ENCODE measurements around the gene POLN.
A peak's percentile ranks its signal among the peaks of the same experiment; 100 is the strongest.
"Not testable (repeated sequence)": the region's sequence is repeated elsewhere in the genome, so short reads cannot be mapped to it uniquely, and the experiment has no call there.

Gene POLN

DNA sequence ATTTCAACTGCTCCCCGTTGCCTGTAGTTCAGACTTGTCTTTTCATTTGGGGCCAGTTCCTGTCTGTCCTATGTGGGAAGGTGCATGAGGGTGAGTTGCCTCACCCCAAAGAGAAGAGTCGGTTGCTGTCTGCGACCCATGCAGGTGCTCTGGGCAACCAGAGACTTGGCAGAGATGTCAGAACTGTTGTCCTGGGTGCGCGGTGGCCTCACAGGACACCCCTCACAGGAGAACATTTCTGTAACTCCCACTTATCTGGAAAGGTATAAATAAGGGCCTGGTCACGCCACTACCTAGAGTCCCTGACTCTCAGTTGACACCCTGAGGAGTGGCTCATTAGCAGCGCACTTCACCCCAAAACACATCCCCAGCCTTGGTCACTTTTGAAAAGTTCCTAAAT lies 192.5 kb downstream of the POLN start:
- no peak for DNase-seq

DNA sequence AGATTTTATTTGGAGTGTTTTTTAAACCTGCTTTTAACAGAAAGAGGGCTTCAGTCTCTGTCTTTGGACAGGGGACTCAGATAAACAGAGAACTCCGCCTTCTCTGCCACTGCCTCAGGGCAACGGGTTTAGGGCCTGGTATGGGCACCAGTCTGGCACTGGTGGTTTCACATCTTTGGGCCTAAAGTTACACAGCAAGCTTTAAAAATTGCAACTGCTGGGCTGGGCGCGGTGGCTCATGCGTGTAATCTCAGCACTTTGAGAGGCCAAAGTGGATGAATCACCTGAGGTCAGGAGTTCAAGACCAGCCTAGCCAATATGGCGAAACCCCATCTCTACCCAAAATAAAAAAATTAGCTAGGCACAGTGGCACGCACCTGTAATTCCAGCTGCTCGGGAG lies 193.1 kb downstream of the POLN start:
- DNase-seq, result no peak

DNA sequence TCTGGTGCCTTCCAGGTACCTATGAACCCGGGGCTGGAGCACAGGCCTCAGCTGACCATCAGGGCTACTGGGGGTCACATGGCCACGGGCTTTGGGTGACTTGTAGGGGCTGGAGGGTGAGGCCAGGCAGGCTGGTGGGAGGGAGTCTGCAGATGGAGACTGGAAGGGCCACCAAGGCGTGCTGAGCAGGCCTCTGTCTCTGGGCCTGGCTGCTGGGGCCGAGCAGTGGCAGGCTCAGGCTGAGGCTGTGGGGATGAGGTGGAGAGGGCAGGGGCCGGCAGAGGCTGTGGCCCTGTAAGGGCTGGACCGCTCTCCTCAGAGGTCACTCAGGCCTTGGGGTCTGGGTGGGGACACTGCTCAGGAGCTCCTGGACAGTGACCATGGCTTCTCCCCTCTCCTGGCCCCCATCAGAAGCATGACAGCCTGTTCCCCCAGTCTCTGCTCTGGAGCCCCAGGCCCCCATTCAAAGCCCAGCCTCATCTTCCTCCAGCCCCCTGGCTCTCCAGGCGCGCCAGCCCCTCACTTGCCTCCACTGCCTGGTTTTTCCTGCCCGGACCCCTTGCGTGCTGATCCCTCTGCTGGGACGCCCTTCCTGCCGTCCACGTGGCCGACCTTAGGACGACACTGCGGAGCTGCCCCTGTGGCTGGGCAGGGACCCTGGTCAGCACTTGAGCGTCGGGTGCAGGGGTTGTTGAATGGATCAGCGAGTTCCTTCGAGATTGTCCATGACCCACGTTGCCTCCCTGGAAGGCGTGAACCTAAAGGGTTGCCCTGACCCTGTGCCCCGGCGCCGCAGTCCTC lies 193.9 kb downstream of the POLN start:
- no peak for DNase-seq

DNA sequence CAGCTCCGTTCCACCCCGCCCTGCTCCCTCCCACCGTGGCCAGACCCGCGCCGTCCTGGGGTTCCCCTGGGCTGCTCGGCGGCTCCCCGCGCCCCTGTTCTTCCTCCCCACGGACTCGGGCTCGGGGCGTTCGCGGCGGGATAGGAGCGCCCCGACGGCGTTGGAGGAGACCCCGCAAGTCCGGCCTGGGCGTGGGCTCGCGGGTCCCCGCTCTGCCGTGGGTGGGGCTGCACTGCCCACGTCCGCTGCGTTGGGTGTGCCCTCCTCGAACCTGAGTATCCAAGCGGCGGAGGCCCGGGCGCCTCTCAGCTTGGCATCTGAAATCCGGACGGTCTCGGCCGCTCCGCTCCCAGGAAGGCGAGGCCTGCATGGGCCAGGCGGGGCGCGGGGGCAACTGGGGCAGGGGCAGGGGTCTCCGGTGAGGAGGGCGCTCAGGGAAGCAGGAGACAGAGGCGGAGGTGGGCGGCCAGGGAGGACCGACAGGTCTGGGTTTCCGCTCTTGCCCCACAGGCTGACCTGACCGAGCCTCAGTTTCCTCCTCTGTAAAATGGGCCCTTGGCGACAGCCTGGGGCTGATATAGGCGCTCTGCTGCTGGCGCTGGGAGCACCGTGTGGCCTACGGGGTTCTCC lies 194.8 kb downstream of the POLN start:
- no peak for DNase-seq

DNA sequence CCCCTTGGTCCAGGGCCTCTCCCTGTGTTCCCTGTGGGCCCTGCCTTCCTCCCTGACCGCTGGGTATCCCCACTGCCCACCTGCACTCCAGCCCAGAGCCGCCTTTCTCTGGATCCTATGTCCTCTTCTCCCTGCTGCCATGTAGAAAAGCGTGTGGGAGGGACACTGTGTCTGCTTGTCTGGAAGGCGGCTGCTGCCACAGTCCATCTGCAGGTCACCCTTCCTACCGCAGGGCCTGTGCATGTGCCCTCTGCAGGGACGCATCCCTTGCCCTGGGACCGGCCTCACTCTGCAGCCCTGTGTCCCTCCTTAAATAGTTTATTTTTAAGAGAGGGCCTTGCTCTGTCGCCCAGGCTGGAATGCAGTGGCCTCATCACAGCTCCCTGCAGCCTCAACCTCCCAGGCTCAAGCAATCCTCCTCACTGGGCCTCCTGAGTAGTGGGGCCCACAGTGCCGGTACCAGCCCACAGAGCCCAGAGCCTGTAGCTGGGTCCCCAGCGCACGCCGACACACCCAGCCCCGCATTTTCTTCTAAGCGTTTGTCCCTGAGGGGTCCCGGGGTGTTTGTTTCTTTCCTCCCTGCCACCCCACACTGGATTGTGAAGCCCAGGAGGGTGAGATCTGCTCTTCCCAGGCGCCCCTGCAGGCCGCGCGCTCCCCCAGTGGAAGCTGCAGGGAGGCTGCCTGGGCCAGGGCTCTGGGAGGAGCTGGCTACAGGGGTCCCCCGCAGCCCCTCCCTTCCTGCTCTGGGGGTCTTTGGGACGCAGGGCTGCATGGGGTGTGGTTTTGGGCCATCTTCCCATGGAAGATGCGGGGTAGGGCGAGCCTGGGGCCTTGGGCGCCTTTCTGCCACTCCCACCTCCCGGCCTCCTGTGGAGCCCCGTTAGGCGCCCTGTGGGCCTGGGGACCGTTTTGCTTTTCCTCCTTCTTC lies 195.6 kb downstream of the POLN start:
- no peak for DNase-seq

DNA sequence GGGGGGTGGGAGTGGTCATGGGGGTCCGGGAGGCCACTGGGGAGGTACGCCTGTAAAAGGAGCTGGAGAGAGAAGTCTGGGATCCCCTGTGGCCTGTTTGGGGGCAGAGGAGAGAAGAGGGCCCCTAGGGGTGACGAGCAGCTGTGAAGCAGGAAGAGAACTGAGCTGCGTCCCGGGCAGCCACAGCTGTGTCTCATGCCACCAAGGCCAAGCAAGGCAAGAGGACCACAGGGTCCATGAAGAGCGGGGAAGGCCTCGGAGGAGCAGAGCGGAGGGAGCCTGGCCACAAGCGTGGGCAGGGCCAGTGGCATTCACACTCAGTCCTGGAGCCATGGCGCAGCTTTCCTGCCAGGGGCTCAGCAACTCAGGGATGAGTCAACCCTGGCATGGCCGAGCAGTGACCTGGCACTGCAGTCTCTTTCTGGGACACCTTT lies 196.4 kb downstream of the POLN start:
- DNase-seq, result no peak

DNA sequence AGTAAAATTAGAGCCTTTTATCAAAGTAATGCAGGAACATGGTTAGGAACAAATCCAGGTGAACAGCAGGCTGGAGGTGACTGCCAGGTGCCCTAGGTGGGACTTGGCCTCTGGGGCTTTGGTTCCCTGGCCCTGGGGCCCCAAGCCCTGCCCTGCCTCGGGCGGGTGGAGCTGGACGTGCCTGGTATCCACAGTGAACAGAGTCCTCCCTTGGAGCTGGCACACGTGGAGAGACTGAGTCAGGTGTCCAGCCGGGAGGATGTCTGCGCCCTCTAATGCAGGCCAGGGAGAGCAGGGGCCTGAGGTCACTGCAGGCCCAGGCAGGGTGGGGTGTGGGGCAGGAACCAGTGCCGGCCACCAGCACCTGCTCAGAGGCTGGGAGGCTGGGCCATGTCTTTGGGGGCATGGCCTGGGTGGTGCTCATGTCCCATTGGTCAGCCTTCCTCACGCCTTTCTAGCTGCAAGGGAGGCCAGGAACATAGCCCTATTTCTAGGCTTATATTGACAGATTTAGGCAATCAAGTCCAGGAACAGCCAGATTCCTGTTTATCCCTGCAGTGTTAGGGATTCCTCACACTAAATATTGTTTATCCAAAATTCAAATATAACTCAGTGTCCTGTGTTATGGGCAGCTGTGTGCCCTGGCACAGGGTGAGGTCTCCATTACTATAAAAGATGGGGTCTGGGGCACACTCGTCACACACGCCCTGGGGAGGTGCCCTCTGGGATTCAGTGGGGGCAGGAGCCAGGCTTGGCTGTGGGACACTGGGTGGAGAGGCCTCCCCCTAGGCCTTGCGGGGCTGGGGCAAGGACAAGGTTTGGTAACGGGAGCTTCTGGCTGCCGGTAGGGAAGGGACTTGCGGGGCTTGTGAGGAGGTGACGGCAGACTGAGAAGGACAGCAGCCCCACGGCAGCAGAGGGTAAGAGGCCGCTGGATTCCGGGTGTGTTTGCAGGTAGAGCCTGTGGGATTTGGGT lies 197.1 kb downstream of the POLN start:
- DNase-seq, result no peak

DNA sequence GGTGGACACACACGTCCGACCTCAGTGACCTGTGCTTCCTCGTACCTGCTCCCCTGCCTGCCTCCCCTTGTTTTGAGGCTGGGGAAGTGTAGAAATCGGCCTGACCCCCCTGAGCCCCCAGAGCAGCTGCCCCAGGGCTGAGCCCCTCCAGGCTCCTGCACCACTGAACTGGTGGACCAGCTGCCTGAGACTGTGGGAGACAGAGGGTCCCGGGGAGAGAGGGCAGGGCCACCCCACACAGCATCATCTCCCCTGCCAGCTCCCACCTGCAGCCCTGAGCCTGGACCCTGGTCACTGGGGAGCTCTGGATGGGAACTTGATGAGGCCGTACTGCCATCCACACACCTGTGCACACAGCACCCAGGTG lies 197.8 kb downstream of the POLN start:
- DNase-seq, result no peak

DNA sequence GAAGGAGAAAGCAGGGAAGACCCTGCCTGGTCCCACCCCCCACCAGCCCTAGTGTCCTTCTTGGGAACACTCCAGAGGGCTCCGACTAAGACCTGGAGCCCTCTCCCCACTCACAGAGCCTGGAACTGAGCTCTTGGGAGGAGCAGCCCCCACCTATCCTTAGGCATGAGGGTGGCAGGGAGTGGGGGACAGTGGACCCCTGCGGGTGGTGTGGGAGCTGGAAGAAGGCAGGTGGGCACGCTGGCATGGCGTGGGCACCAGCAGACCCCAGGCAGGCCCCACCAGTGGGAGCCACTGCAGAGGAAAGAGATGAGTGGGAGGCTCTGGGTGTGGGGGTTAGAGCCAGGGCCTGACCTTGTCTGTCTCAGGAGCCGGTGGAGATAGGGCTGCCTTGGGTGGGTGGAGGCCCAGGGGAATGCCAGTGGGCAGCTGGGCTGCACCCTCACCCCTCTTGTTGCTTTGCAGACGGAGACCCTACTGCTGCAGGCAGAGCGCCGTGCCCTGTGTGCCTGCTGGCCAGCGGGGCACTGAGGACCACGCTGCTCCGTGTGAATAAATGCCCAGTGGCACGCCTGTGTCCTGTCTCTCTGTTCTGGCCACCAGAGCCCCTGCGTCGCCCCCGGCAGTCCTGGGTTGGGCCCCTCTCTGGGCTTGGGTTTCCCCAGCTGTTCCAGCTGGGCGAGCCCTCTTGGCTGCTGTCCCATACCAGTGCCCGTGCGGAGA lies 198.4 kb downstream of the POLN start:
- DNase-seq, result no peak

DNA sequence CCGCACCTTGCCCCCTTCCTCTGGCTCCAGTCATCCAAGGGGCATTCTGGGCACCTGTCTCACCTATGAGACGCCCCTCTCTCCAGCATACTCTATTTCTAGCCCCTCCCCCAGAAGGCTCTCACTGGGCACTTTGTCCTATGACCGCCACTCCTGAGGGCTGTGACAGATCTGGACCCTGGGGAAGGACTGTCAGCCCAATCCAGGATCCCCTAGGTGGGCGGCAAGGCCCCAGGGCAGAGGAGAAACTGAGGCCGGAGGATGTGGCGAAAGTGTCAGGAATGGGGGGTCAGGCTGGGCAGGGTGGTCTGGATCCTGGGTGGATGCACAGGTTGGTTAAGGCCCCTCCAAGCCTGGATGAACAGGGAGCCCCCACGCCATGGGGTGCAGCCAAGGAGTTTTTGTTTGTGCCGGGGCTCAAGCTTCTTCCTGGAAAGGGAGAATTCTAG lies 198.9 kb downstream of the POLN start:
- DNase-seq, result no peak

DNA sequence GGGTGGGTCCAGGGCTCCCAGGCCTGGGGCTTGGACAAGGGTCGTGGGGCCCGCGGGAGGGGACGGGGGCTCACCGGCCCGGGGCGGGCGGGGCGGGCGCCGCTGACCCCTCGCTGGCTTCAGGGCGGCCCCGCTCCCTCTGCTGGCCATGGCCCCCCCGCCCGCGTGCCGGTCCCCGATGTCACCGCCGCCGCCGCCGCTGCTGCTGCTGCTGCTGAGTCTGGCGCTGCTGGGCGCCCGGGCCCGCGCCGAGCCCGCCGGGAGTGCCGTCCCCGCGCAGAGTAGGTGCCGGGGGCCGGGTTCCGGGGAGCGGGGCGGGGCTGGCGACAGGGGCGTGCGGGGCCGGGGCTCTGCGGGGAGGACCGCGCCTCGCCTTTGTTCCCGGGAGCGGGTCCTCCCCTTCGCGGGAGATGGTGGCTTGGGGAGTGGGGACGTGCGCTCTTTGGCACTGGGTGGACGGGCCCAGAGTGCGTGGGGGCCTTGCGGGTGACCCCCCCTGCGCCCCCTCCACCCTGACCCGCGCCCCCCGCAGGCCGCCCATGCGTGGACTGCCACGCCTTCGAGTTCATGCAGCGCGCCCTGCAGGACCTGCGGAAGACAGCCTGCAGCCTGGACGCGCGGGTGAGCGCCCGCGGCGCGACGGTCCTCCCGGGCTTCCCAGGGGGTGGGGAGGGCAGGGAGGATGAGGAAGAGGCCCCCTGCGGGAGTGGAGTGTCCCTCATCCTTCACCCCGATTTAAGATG lies 199.5 kb downstream of the POLN start:
- DNase-seq, result peak; percentile 36

DNA sequence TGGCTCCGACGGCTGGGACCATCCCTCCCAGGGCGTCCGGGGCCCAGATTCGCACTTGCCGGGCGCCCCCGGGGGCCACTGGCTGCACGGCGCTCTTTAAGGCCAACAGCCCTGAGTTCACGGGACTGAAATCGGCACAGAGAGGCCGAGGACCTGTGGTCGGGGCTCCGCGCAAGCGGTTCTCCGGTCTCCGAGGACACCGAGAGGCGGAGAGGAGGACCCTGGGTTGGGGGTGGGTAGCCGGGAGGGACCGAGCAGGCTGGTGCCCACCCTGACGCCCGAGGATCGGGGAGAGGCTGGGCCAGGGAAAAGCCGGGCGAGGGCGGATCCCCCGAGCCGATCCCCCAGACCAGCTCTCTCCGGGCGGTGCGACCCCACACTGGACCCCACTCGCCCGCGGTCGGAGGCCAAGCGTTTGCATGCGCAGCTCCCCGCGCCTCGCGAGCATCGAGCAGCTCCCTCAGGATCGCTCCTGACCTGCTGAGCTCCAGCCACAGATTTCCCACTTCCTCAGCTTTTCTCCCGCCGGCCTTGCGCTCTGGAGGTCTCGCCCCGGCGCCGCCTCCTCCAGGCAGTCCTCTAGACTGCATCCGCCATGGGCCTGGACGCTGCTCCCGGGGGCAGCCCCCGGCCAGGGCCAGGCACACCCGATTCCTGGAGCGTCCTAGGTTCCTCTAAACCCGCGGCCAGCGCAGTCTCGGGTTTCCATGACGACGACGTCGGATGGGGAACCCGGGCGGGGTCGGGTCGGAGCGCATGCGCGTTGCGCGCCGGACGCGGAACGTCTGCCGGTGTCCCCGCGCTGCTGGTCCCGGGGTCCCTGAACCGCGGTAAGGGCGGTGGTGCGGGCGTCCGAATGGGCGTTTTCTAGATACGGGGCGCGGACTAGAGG lies 200.4 kb downstream of the POLN start:
- DNase-seq, result peak; percentile 88

DNA sequence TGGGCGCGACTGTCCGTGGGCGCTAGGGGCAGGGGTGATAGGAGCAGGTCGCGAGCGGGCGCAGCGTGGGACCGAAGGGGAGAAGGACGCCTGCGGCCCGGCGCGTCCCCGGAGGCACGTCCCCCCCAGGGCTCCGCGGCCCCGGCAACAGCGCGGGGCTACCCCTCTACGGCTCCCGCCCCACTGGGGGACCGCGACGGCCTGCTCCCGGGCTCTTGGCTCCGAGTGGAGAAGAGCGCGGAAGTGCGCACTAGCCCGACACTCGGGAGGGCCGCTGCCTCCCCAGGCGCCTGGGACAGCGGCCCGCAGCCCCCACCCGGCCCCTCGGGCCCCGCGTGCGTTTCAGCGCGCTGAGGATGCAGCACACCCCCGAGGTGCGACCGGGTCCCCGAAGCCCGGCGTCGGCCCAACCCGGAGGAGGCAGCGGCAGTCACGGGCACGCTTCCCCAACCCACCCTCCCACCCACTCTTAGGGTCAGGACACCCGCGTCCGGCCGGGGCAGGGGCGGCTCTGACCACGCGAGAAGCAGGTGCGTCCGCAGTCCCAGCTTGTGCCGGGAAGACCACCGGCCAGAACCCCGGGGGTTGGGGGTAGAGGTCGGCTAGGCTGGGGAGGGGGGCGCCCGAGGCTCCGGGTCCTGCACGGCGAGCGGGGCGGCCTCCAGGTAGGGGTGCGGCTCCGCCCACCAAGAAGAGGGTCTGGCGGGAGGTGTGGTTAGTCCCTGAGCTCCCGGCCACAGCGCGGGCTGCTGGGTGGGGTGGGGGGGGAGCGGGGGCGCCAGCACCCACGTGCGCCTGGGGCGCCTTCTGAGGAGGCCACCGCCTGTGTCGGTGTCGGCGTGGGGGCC lies 201.3 kb downstream of the POLN start:
- peak; percentile 13 for DNase-seq

DNA sequence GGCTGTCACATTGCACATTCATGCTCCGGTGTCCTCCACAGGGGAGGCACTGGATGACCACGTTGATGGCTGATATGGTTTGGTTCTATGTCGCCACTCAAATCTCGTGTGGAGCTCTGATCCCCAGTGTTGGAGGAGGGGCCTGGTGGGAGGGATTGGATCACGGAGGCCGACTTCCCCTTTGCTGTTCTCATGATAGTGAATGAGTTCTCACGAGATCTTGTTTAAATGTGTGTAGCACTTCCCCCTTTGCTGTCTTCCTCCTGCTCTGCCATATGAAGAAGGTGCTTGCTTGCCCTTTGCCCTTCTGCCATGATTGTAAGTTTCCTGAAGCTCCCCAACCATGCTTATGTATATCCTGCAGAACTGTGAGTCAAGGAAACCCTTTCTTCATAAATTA lies 205.1 kb downstream of the POLN start:
- no peak for DNase-seq

DNA sequence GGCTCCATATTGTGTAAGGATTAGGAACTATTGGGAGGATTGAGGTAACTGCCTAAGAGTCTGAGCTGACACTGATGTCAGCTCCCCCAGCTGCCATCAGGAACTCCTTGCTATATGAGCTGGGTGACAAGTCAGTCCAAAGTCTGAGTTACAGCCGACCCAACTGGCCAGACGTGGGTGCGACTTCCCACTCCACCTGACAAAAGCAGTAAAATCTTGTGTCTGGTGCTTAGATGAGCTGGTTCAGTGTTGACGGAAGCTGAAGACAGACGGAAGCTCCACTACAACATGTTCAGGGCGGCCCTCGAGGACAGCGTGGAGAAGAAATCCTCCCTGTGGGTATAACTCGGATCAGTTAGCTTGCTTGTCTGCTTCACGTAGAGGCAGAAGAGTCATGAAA lies 205.6 kb downstream of the POLN start:
- DNase-seq, result no peak

DNA sequence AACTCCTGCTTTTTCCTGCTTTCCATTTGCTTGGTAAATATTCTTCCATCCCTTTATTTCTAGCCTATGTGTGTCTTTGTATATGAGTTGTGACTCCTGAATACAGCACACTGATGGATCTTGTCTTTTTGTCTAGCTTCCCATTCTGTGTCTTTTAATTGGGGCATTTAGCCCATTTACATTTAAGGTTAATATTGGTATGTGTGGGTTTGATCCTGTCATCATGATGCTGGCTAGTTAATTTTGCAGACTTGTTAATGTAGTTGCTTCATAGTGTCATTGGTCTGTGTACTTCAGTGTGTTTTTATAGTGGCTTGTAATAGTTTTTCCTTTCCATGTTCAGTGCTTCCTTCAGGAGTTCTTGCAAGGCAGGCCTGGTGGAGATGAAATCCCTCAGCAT lies 210.8 kb downstream of the POLN start:
- DNase-seq, result not testable (repeated sequence)

DNA sequence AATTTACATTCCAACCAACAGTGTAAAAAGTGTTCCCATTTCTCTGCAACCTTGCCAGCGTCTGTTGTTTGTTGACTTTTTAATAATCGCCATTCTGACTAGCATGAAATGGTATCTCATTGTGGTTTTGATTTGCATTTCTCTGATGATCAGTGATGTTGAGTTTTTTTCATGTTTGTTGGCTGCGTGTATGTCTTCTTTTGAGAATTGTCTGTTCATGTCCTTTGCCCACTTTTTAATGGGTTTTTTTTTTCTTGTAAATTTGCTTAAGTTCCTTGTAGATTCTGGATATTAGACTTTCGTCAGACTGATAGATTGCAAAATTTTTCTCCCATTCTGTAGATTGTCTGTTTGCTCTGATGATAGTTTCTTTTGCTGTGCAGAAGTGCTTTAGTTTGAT lies 214.8 kb downstream of the POLN start:
- not testable (repeated sequence) for DNase-seq

DNA sequence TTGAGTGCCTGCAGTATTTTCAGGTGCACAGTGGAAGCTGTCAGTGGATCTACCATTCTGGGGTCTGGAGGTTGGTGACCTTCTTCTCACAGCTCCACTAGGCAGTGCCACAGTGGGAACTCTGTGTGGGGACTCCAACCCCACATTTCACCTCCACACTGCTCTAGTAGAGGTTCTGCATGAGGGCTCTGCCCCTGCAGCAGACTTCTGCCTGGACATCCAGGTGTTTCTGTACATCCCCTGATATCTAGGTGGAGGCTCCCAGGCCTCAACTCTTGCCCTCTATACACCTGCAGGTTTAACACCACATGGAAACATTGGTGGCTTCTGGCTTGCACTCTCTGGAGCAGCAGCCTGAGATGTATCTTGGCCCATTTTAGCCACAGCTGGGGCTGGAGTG lies 216.1 kb downstream of the POLN start:
- DNase-seq, result no peak

DNA sequence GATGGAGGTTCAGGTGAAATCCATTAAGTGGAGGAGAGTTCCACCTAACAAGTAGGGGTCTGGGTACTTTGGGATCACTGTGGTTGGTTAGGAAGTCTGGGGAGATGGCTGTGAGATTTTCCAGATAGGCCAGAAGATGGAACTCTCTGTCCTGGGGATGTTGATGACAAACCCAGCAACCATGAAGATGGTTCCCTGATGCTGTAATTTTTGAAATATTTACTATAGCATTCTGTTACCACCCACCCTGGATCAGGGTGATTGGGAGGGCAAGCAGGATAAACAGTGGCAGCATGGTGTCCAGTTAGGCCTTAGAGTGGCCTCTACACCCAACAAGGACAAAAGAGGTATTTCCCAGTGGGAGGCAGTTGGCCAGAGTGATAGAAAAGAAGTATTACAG lies 217.2 kb downstream of the POLN start:
- no peak for DNase-seq
